GM18861 (cell line): Measurements from ENCODE around the gene PPARD.
A peak's percentile ranks its signal among the peaks of the same experiment; 100 is the strongest.
"Not testable (repeated sequence)": the region's sequence is repeated elsewhere in the genome, so short reads cannot be mapped to it uniquely, and the experiment has no call there.

Experiments
- ATAC-seq: cut with Tn5 transposase; IDR thresholded peaks from one replicate; pipeline ENCODE4 v1.9.1; 2021; ENCODE audit not compliant: unreplicated experiment

PPARD gene

GRCh38 chr6:35342258-35343091 lies at the start of gene PPARD:
PPARD (plus strand) TSS chr6:35342558; CDS start chr6:35411088, 68,530 bp downstream.
- peak; percentile 92 for ATAC-seq

- ATAC-seq = no peak
These were observed 48.7 kb upstream of the PPARD start for GRCh38 chr6:35293681-35294080.

- ATAC-seq = no peak
These were observed 47.9 kb upstream of the PPARD start for GRCh38 chr6:35294308-35294945.

- no peak for ATAC-seq
These were observed 47.3 kb upstream of the PPARD start for GRCh38 chr6:35295036-35295435.

- no peak for ATAC-seq
These were observed 46.6 kb upstream of the PPARD start for GRCh38 chr6:35295521-35296315.

GRCh38 chr6:35296931-35297600 lies 45.3 kb upstream of the PPARD start:
- peak; percentile 7 for ATAC-seq

GRCh38 chr6:35297601-35298481 lies 44.5 kb upstream of the PPARD start, which contains the start of gene DEF6:
DEF6 (plus strand) TSS chr6:35297818; CDS start chr6:35297857, 39 bp downstream.
- peak; percentile 58 for ATAC-seq

- no peak for ATAC-seq
These were observed 43.7 kb upstream of the PPARD start for GRCh38 chr6:35298625-35299140.

- ATAC-seq = no peak
These were observed 42.7 kb upstream of the PPARD start for GRCh38 chr6:35299674-35300073.

GRCh38 chr6:35300848-35301247 lies 41.5 kb upstream of the PPARD start:
- ATAC-seq = no peak

GRCh38 chr6:35302604-35303241 lies 39.6 kb upstream of the PPARD start:
- ATAC-seq = peak; percentile 60

GRCh38 chr6:35304299-35304698 lies 38.1 kb upstream of the PPARD start:
- ATAC-seq = no peak

GRCh38 chr6:35305117-35305516 lies 37.2 kb upstream of the PPARD start:
- ATAC-seq = no peak

- ATAC-seq = not testable (repeated sequence)
These were observed 35.2 kb upstream of the PPARD start for GRCh38 chr6:35307138-35307537.

- not testable (repeated sequence) for ATAC-seq
These were observed 33.8 kb upstream of the PPARD start for GRCh38 chr6:35308543-35308942.

- no peak for ATAC-seq
These were observed 32.6 kb upstream of the PPARD start for GRCh38 chr6:35309611-35310264.

GRCh38 chr6:35310265-35310831 lies 32.0 kb upstream of the PPARD start:
- ATAC-seq = no peak

- ATAC-seq = no peak
These were observed 30.8 kb upstream of the PPARD start for GRCh38 chr6:35311390-35312075.
